ENCODE data around the gene PDX1.

DNA sequence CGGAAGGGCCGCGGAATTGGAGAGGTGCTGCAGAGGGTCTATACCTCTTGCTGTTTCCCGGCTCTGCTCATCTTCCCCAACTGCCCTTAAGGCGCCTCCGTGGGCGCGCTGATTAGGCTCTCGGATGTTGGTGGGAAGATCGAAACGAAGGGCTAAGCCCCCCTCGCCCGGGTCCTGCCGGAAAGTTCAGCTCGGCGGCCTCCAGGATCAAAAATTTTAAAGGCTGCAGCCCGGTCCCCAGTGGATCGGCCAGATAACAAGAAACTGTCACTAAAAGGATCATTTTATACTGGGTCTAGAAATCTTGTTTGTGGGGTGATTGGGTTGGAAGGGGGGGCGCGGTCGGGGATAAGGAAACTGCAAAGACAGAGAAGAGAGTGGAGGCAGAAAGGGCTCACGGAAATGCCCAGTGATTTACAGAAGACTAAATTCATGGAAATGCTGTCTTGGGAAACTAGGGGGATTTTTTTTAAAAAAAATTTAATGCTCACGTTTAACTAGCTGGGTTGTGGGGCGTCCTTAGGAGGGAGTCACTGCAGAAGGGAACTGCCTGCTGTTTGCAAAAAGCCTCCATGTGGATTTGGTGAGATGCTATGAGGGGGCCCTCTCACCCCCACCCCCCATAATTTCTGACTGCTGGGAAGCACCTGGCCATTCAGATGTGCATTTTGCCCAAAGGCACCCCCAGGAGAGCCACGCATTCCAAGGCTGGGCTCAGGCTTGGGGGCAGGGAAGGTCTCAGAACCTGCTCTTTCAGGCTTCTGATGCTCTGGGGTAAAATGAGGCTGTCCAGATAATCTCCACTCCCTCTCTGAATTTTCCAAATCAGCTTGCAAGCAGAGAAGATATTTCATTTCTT lies 41.7 kb downstream of the PDX1 start:
- TF ChIP-seq FOXM1 (IDR thresholded peaks at IDR 0.05; ENCODE audit: low read depth) (no peak), RAD21 (IDR thresholded peaks at IDR 0.05; ENCODE audit: low read length) (no peak), NRF1 (IDR thresholded peaks at IDR 0.05; ENCODE audit: low read depth, low read length) (no peak), EP300 (IDR thresholded peaks at IDR 0.05; ENCODE audit: borderline replicate concordance in 1 of 2, low read depth in 1 of 2, low read length in 1 of 2) (no peak), POLR2AphosphoS5 (IDR thresholded peaks at IDR 0.05; ENCODE audit: low read depth, low read length) (no peak), GATA2 (CRISPR knock-in tag; IDR thresholded peaks at IDR 0.05) (no peak)
- TF ChIP-seq, protein P1, sequence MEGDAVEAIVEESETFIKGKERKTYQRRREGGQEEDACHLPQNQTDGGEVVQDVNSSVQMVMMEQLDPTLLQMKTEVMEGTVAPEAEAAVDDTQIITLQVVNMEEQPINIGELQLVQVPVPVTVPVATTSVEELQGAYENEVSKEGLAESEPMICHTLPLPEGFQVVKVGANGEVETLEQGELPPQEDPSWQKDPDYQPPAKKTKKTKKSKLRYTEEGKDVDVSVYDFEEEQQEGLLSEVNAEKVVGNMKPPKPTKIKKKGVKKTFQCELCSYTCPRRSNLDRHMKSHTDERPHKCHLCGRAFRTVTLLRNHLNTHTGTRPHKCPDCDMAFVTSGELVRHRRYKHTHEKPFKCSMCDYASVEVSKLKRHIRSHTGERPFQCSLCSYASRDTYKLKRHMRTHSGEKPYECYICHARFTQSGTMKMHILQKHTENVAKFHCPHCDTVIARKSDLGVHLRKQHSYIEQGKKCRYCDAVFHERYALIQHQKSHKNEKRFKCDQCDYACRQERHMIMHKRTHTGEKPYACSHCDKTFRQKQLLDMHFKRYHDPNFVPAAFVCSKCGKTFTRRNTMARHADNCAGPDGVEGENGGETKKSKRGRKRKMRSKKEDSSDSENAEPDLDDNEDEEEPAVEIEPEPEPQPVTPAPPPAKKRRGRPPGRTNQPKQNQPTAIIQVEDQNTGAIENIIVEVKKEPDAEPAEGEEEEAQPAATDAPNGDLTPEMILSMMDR (IDR thresholded peaks at IDR 0.05) = no peak
